A172 (cell line): Measurements from ENCODE around the gene SLC7A7. TPM values are rescaled to one million over a fixed set of nuclear protein-coding genes. Genes with fewer than 3 reads are reported as not detected.
"Not testable (repeated sequence)": the region's sequence is repeated elsewhere in the genome, so short reads cannot be mapped to it uniquely, and the experiment has no call there.

ENCODE experiments used
- DNase-seq: peaks from one replicate; pipeline ENCODE4 v3.0.0-alpha.2; 2015; ENCODE audit warnings: low spot score
- total RNA-seq: library from RNA; depleted of rRNA; stranded (reverse); fragments of >200 nt; shearing (Covaris generic); gene quantifications from 2 replicates; pipeline ENCODE4 v1.2.3, GENCODE V29; 2014

SLC7A7 gene
- total RNA-seq, 1 experiment from 2014 or later = 0.74 TPM

- DNase-seq = no peak
These were observed 28.1 kb upstream of the SLC7A7 start for GRCh38 chr14:22843123-22843925.

- no peak for DNase-seq
These were observed 27.2 kb upstream of the SLC7A7 start for GRCh38 chr14:22842211-22843122.

GRCh38 chr14:22841769-22842168 lies 26.5 kb upstream of the SLC7A7 start:
- DNase-seq = no peak

GRCh38 chr14:22841311-22841710 lies 26.1 kb upstream of the SLC7A7 start:
- DNase-seq = no peak

- no peak for DNase-seq
These were observed 24.0 kb upstream of the SLC7A7 start for GRCh38 chr14:22839159-22839779.

GRCh38 chr14:22838631-22839041 lies 23.4 kb upstream of the SLC7A7 start:
- DNase-seq = no peak

GRCh38 chr14:22837750-22838538 lies 22.7 kb upstream of the SLC7A7 start:
- no peak for DNase-seq

- no peak for DNase-seq
These were observed 22.0 kb upstream of the SLC7A7 start for GRCh38 chr14:22837114-22837749.

GRCh38 chr14:22836301-22837113 lies 21.3 kb upstream of the SLC7A7 start, which contains the start of gene MMP14:
MMP14 (plus strand) TSS chr14:22836585; CDS start chr14:22836818, 233 bp downstream.
- DNase-seq = no peak

- no peak for DNase-seq
These were observed 20.3 kb upstream of the SLC7A7 start for GRCh38 chr14:22835505-22835904.

- no peak for DNase-seq
These were observed 15.3 kb upstream of the SLC7A7 start for GRCh38 chr14:22830443-22831010.

GRCh38 chr14:22829661-22830442 lies 14.6 kb upstream of the SLC7A7 start, which contains the start of gene MRPL52:
MRPL52 (plus strand) TSS chr14:22829887; CDS start chr14:22829913, 26 bp downstream.
- peak; percentile 75 for DNase-seq

- DNase-seq = not testable (repeated sequence)
These were observed 13.9 kb upstream of the SLC7A7 start for GRCh38 chr14:22829076-22829660.

- peak; percentile 91 for DNase-seq
These were observed 9.6 kb upstream of the SLC7A7 start for GRCh38 chr14:22824711-22825359.

GRCh38 chr14:22822571-22823098 lies 7.4 kb upstream of the SLC7A7 start:
- peak; percentile 52 for DNase-seq

GRCh38 chr14:22822016-22822570 lies 6.9 kb upstream of the SLC7A7 start:
- DNase-seq = no peak
